OCI-LY1 (cell line): Measurements from ENCODE around the gene RWDD3.

Experiments used
- EZH2 ChIP-seq: fragments of 200-600 bp; sonication (generic), shearing (Covaris generic); IDR thresholded peaks from 2 replicates; pipeline ENCODE4 v1.8.0; 2017; ENCODE audit warnings: borderline replicate concordance, mixed run types, mild to moderate bottlenecking, antibody characterized with exemption, low read length, moderate library complexity, mixed read lengths
- TF ChIP-seq, protein P1 (sequence below): fragments of 200-600 bp; sonication (generic), shearing (Covaris generic); IDR thresholded peaks from 2 replicates; pipeline ENCODE4 v1.5.1; 2017; ENCODE audit warnings: mild to moderate bottlenecking, antibody characterized with exemption, low read length, moderate library complexity, mixed read lengths

DNA sequence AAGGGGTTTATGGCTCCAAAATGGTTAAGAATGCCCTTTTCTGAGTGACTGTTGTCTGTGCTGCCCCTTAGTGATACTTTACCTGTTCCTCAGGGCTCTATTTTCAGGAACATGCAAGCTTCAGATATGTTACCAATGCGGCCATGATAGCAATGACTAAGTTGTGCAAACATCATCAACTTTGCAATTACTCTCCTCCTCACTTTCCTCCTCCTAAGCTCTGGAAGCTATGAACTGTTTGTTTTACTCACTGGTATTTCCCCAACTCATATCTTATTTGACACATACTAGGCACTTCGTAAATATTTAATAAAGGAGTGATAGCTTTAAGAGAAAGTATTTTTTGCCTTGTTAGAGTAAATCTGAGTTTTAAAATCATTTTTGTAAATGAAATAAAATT is 53.8 kb downstream of the RWDD3 start:
- TF ChIP-seq, protein P1, sequence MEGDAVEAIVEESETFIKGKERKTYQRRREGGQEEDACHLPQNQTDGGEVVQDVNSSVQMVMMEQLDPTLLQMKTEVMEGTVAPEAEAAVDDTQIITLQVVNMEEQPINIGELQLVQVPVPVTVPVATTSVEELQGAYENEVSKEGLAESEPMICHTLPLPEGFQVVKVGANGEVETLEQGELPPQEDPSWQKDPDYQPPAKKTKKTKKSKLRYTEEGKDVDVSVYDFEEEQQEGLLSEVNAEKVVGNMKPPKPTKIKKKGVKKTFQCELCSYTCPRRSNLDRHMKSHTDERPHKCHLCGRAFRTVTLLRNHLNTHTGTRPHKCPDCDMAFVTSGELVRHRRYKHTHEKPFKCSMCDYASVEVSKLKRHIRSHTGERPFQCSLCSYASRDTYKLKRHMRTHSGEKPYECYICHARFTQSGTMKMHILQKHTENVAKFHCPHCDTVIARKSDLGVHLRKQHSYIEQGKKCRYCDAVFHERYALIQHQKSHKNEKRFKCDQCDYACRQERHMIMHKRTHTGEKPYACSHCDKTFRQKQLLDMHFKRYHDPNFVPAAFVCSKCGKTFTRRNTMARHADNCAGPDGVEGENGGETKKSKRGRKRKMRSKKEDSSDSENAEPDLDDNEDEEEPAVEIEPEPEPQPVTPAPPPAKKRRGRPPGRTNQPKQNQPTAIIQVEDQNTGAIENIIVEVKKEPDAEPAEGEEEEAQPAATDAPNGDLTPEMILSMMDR: no peak
- no peak for TF ChIP-seq EZH2
